ENCODE measurements around the gene CATSPERE.
"Not testable (repeated sequence)": the region's sequence is repeated elsewhere in the genome, so short reads cannot be mapped to it uniquely, and the experiment has no call there.

The CATSPERE gene

GRCh38 chr1:244448279-244449036 lies 12.6 kb upstream of the CATSPERE start:
- DNase-seq = no peak

GRCh38 chr1:244449936-244450508 lies 11.1 kb upstream of the CATSPERE start:
- DNase-seq = no peak

DNA sequence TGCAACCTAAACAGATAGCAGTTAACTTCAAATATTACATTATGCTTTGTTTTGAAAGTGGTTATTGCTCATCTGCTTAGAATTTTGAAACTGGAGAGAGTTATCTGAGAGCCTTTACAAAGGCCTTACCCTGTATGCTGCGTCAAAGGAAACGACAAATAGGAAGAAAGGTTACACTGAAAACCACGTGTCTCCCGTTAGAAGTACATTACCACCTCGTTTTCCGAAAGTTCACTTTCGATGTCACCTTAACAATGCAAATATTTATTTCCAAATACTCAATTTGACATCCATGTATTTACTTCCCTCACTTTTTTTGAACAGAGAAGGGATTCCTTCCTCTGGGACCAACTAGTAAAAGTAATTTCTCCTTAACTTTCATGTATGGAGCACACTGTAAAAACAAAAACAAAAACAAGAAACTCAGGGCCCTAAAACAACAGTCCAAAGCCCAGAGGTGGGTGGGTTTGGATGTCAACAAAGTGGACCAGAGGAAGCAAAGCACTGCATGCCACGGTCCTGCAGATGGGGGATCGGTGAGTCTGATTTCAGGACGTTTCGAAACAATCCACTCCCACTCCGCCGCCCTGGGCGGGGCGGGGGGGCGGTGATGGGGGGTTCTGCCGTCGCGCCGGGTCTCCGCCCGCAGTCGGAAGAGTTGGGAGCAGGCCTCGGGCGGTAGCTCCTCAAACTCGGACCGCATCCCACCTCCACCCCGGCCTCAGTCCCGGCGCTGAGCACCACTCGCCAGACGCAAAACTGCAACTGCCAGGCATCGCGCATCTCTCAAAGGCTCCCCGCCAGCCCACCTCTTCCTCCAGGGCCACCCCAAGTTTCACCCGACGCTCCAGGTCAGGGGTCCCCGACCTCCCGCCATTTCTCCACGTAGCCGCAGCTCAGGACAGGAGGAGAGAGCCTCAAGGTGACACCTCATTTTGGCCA lies 10.2 kb upstream of the CATSPERE start:
- DNase-seq = no peak

DNA sequence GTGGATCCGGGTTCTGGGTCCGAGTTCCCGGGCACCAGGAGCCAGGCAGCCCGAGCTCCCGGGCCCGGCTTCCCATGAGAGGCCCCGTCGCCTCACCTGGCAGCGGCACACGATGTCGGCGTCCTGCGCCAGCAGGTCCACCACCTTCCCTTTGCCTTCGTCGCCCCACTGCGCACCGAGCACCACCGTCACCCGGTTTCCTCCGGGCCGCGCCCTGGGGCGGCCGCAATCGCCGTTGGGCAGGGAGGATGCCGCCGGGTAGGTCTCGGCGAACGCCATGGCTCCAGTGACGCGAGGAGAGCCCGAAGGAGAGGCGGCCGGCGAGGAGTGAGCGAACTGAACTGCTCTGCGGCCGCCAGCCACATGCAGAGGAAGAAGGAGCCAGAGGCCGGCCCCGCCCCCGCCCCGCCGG lies 9.5 kb upstream of the CATSPERE start, which contains the start of gene ADSS2:
Gene ADSS2, minus strand, starts transcription at position 371 of the 412 bp plus-strand sequence. Its CDS starts 92 bp downstream, at position 279.
- DNase-seq = peak; percentile 73

GRCh38 chr1:244451951-244452795 lies 8.9 kb upstream of the CATSPERE start:
- peak; percentile 97 for DNase-seq

GRCh38 chr1:244454412-244454811 lies 6.7 kb upstream of the CATSPERE start:
- DNase-seq = no peak

GRCh38 chr1:244456586-244456985 lies 4.5 kb upstream of the CATSPERE start:
- DNase-seq = no peak

- no peak for DNase-seq
Observed at GRCh38 chr1:244458781-244459180, 2.3 kb upstream of the CATSPERE start.

DNA sequence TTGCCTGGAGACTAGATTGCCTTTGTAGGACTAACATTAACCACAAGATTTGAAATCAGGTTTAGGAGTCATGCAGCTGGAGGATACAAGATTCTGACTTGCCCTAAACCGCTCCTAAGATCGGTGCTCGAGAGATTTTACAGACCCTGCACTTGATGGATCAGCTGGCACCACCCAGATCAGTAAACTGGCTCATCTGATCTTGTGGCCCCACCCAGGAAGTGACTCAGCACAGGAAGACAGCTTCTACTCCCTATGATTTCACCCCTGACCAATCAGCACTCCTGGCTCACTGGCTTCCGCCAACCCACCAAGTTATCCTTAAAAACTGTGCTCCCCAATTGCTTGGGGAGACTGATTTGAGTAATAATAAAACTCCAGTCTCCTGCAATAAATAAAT lies 876 bp upstream of the CATSPERE start:
- no peak for DNase-seq

- no peak for DNase-seq
Observed at GRCh38 chr1:244466724-244467123, 5.7 kb downstream of the CATSPERE start.

GRCh38 chr1:244473059-244473605 lies 12.1 kb downstream of the CATSPERE start:
- no peak for DNase-seq

GRCh38 chr1:244484971-244485370 lies 23.9 kb downstream of the CATSPERE start:
- not testable (repeated sequence) for DNase-seq

DNA sequence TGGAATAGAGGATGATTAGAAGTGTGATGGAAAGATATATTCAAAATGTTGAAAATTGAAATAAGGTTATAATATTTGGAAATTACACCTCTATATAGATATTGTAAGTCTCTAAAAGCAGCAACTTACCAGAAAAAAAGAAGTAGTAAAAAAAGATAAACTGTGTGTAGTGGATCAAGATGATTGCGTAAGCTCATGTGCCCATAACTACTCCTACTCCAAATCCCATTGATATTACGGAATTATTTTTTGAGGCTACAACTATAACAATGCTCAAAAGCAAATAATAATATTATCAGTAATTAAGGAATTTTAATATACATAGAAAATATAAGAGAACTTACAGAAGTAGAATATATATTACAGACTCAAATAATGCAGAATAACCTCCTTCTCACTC lies 33.6 kb downstream of the CATSPERE start:
- DNase-seq = no peak

DNA sequence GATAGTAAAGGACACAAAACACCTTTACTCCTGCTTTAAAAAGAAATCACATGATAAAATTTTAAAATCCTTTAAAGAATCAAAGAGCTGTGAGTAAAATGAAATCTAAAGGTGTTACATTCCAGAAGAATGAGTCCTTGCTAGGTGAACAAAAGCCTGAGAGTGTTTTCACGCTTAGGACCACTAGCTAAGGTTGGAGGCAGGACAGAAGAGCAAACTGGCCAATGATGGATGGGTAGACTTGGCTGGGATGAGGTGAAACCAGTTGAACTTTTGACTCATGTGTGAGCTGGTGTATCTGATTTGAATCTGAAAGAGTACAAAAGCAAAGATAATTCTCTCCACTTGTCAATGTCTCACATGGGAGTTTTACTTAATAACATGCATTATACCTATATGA lies 35.1 kb downstream of the CATSPERE start:
- no peak for DNase-seq

DNA sequence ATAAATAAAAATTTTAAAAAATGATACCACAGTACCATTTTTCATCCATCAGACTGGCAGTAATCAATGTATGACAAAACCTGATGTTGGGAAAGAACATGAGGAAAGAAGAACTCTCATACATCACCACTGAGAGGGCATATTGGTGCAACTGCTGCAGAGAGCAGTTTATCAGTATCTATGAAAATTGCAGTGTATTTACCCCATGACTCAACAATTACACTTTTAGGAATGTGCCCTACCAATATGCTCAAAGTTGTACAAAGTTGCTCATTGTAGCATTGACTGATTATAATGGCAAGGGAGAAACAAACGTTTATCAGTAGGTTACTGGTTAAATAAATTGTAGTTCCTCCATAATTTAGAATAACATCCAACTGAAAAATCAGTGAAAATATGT lies 36.7 kb downstream of the CATSPERE start:
- DNase-seq = no peak

DNA sequence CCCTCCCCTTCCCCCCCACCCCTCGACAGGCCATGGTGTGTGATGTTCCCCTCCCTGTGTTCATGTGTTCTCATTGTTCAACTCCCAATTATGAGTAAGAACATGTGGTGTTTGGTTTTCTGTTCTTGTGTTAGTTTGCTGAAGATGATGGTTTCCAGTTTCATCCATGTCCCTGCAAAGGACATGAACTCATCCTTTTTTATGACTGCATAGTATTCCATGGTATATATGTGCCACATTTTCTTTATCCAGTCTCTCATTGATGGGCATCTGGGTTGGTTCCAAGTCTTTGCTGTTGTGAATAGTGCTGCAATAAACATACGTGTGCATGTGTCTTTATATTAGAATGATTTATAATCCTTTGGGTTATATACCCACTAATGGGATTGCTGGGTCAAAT lies 38.4 kb downstream of the CATSPERE start:
- DNase-seq = not testable (repeated sequence)

DNA sequence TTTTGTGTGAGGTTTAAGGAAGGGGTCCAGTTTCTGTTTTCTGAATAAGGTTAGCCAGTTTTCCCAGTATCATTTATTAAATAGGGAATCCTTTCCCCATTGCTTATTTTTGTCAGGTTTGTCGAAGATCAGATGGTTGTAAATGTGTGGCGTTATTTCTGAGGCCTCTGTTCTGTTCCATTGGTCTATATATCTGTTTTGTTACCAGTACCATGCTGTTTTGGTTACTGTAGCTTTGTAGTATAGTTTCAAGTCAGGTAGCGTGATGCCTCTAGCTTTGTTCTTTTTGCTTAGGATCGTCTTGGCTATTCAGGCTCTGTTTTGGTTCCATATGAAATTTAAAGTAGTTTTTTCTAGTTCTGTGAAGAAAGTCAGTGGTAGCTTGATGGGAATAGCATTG lies 39.4 kb downstream of the CATSPERE start:
- DNase-seq = not testable (repeated sequence)

- no peak for DNase-seq
Observed at GRCh38 chr1:244502630-244503029, 41.6 kb downstream of the CATSPERE start.

DNA sequence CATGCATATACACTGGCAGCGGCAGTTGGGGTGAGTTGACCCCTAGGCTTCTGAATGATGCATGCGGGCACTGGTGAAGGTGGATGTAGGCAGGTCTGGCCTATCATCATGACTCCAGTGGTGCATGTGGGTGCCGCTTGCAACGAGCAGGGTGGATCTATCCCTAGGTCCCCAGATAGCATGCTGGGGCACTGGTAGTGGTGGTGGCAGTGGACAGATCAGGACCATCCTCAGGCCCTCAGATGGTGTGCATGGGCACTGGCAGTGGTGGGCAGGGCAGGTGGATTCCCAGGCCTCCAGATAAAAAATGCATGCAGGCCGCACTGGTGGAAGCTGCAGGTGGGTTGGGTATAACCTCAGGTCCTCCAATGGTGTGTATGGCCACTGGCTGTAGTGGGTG lies 52.4 kb downstream of the CATSPERE start:
- no peak for DNase-seq

GRCh38 chr1:244515680-244516079 lies 54.6 kb downstream of the CATSPERE start:
- no peak for DNase-seq

DNA sequence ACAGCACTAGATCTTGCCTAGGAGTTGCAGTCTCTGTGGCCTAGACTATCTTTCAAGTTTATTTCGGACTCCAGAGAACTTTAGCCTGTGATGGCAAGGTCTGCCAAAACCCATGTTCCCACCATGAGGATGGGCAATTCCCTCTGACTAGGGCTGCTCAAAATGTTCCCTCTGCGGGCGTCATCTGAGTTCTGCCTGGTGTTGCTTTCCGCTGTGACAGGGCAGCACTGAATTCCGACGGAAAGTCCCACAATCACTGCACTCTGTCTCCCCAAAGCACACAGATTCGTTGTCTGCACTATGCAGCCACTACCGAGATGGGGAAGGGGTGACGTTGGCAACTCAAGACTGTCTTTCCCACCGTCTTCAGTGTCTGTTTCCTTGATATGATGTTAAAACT lies 75.2 kb downstream of the CATSPERE start:
- DNase-seq = no peak

DNA sequence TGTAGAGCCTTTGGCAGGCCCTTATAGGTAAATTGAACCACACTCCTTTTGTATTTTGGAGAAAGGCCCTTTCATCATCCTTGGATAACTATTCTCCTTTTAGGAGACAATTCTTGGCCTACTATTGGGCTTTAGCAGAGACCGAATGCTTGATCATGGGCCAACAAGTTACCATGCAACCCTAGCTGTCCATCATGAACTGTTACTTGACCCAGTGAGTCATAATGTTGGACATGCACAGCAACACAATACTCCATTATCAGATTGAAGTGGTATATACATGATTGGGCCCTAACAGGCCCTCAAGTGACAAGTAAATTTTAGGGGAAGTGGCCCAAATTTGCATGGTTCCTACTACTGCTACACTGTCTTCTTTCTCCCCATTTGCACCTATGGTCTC lies 84.4 kb downstream of the CATSPERE start:
- no peak for DNase-seq
